Body of pancreas (tissue), 4 donors: ENCODE measurements around the gene ACHE. TPM values are rescaled to one million over a fixed set of nuclear protein-coding genes. Genes with fewer than 3 reads are reported as not detected.

Source experiments
- ATAC-seq: fragments of 150-250 bp; one replicate; pipeline ENCODE4 v1.9.1; 2016
- DNase-seq, 4 donors: peaks; one replicate each; pipeline ENCODE4 v3.0.0-alpha.2; 2019
- H3K27ac ChIP-seq, 4 donors: fragments of 200-600 bp; sonication (generic); 1 replicate in 3 of 4; 2 replicates in 1 of 4; pipeline versions ENCODE4 v1.5.1 to v1.6.1; 2016 to 2019; ENCODE audit warnings: mild to moderate bottlenecking in 1 of 4, mixed read lengths in 1 of 4, moderate library complexity in 1 of 4
- H3K27me3 ChIP-seq, 2 donors: fragments of 200-600 bp; sonication (generic); one replicate each; pipeline ENCODE4 v1.6.0; 2016; ENCODE audit warnings: mild to moderate bottlenecking in 1 of 2
- H3K36me3 ChIP-seq, 2 donors: fragments of 200-600 bp; sonication (generic); replicated peaks in 1 of 2; 2 replicates each; pipeline ENCODE4 v1.5.1; 2016; ENCODE audit warnings: low read depth in 2 of 2; ENCODE audit not compliant: insufficient read depth in 1 of 2
- H3K4me1 ChIP-seq: fragments of 200-600 bp; sonication (generic); one replicate; pipeline ENCODE4 v1.6.0; 2016
- H3K4me3 ChIP-seq, 2 donors: fragments of 200-600 bp; sonication (generic); 1 replicate in 1 of 2; 2 replicates in 1 of 2; pipeline ENCODE4 v1.5.1; 2016 to 2019
- H3K9me3 ChIP-seq, 3 donors: fragments of 200-600 bp; sonication (generic); 1 replicate in 2 of 3; 2 replicates in 1 of 3; pipeline ENCODE4 v1.5.1; 2016
- CTCF ChIP-seq, 7 experiments: fragments of 450-650 bp in 4 of 7; fragments of 200-600 bp in 3 of 7; sonication (generic) in 3 of 7; IDR thresholded peaks; one replicate each; pipeline ENCODE4 v1.5.1; 2016 to 2019; ENCODE audit warnings: antibody characterized with exemption in 7 of 7
- POLR2A ChIP-seq, 3 donors: fragments of 450-650 bp; IDR thresholded peaks; one replicate each; pipeline ENCODE4 v1.6.1; 2016; ENCODE audit warnings: antibody characterized with exemption in 3 of 3, mild to moderate bottlenecking in 2 of 3
- WGBS, 2 donors: methylation state at CpG; one replicate each; pipeline ENCODE4 v1.1.5; 2017; 5-methylcytosine and 5-hydroxymethylcytosine counted together
- intact Hi-C: fragments of 100-400 bp; cut with DNase I; formaldehyde crosslinking; loops from one replicate; pipeline ENCODE4 v1.15.1; 2023
- total RNA-seq, 2 donors: library from RNA; depleted of rRNA; stranded (reverse); fragments of >200 nt; gene quantifications; one replicate each; pipeline ENCODE4 v1.1.0, GENCODE V29; 2016

Gene ACHE
- total RNA-seq, 2 donors from 2014 or later = 6.2 to 7.3 TPM

- 83 to 92% methylated on average over 6 to 10 of the region's 10 CpGs for WGBS, 2 donors
- DNase-seq = no peak
- intact Hi-C loops = no loop called here
- Histone ChIP-seq H3K36me3 (peaks cover 0 to 11% of the 10 kb centered on the region in 2 donors), H3K4me1 (peaks cover 47% of the 10 kb centered on the region), H3K27ac (peak overlapping the region in 3 of 4 donors; percentile 89 to 96 (median 89)), H3K9me3 (no peaks in the 10 kb centered on the region), H3K27me3 (no peaks in the 10 kb centered on the region), H3K4me3 (peak overlapping the region in 1 of 2 donors; percentile 34)
- no peak for ATAC-seq
- TF ChIP-seq POLR2A (IDR thresholded peaks at IDR 0.05) (no peak), CTCF (IDR thresholded peaks at IDR 0.05) (no peak)
Observed at GRCh38 chr7:100873599-100874299, 21.9 kb downstream of the ACHE start.

GRCh38 chr7:100867776-100868485 is 27.8 kb downstream of the ACHE start:
- H3K36me3 ChIP-seq = peaks cover 0 to 8% of the 10 kb centered on the region in 2 donors
- H3K27me3 ChIP-seq = no peaks in the 10 kb centered on the region
- ATAC-seq (peak; percentile 16), DNase-seq (peak in 2 of 4 donors; percentile 42 to 44)
- TF ChIP-seq CTCF (IDR thresholded peaks at IDR 0.05) = no peak
- no peak for TF ChIP-seq POLR2A (IDR thresholded peaks at IDR 0.05)
- H3K4me1 ChIP-seq = peaks cover 41% of the 10 kb centered on the region
- no peaks in the 10 kb centered on the region for H3K9me3 ChIP-seq
- peak overlapping the region; percentile 60 to 69 for H3K4me3 ChIP-seq
- intact Hi-C loops = no loop called here
- 17 to 22% methylated on average over 10 to 27 of the region's 27 CpGs for WGBS, 2 donors
- H3K27ac ChIP-seq = peak overlapping the region; percentile 92 to 96 (median 94)

GRCh38 chr7:100867040-100867775 is 28.5 kb downstream of the ACHE start, which contains the start of gene TRIP6:
TSS of gene TRIP6 (plus strand) at chr7:100867387. CDS start at chr7:100867498, 111 bp downstream.
- no peak for TF ChIP-seq CTCF (IDR thresholded peaks at IDR 0.05)
- peak; percentile 20 to 67 (median 55) for TF ChIP-seq POLR2A (IDR thresholded peaks at IDR 0.05)
- intact Hi-C loops = no loop called here
- 1 to 3% methylated on average over 32 to 36 of the region's 42 CpGs for WGBS, 2 donors

GRCh38 chr7:100866729-100867039 is 29.0 kb downstream of the ACHE start:
- TF ChIP-seq CTCF (IDR thresholded peaks at IDR 0.05) = no peak
- TF ChIP-seq POLR2A (IDR thresholded peaks at IDR 0.05) = no peak
- peaks cover 41% of the 10 kb centered on the region for H3K4me1 ChIP-seq
- intact Hi-C loops = no loop called here
- H3K9me3 ChIP-seq = no peaks in the 10 kb centered on the region
- peaks cover 0 to 3% of the 10 kb centered on the region in 2 donors for H3K36me3 ChIP-seq
- 41 to 46% methylated on average over 2 to 4 of the region's 5 CpGs for WGBS, 2 donors
- peak overlapping the region in 1 of 2 donors; percentile 60 for H3K4me3 ChIP-seq
- DNase-seq (no peak), ATAC-seq (no peak)
- H3K27ac ChIP-seq = peak overlapping the region; percentile 92 to 96 (median 94)
- no peaks in the 10 kb centered on the region for H3K27me3 ChIP-seq

More at GRCh38 chr7:100867040-100867775, 28.5 kb downstream of the ACHE start, which contains the start of gene TRIP6:
- Histone ChIP-seq H3K27ac (peak within 1 kb of the TSS; percentile 92 to 96 (median 94)), H3K27me3 (no peaks in the 10 kb centered on the region), H3K36me3 (peaks cover 0 to 4% of the 10 kb centered on the region in 2 donors), H3K4me1 (peaks cover 41% of the 10 kb centered on the region), H3K4me3 (peak within 1 kb of the TSS; percentile 60 to 69), H3K9me3 (no peaks in the 10 kb centered on the region)
- peak; percentile 72 for ATAC-seq
- DNase-seq = peak; percentile 82 to 86 (median 85)
